ENCODE data around the gene TTC7B. TPM values are rescaled to one million over a fixed set of nuclear protein-coding genes. Genes with fewer than 3 reads are reported as not detected.

The TTC7B gene
- polyA plus RNA-seq, 1 donor from 2014 or later, result 19.9 TPM

GRCh38 chr14:90831821-90832220 is 15.6 kb upstream of the TTC7B start:
- Histone ChIP-seq H4K20me1 (ENCODE audit: insufficient read depth) (no peaks in the 10 kb centered on the region), H3K27ac (ENCODE audit: low read length) (no peak overlapping the region), H3K9me2 (ENCODE audit: insufficient read depth, low read length) (no peaks in the 10 kb centered on the region), H3K79me2 (replicated peaks; ENCODE audit: insufficient read depth, low read length) (no peaks in the 10 kb centered on the region), H3K4me3 (ENCODE audit: low read length) (no peak overlapping the region), H3K9me3 (ENCODE audit: low read length) (no peaks in the 10 kb centered on the region), H3F3A (ENCODE audit: insufficient read depth, low read length, poor library complexity, severe bottlenecking) (no peaks in the 10 kb centered on the region), H3K9ac (ENCODE audit: low read length) (no peak overlapping the region), H3K36me3 (ENCODE audit: insufficient read depth, low read length) (no peaks in the 10 kb centered on the region), H2AFZ (ENCODE audit: low read depth, low read length) (no peak overlapping the region), H3K4me2 (ENCODE audit: low read length) (no peak overlapping the region), H3K27me3 (ENCODE audit: insufficient read depth, low read depth, low read length) (no peaks in the 10 kb centered on the region)
- TF ChIP-seq MXI1 (conservative IDR thresholded peaks at IDR 0.05; ENCODE audit: poor library complexity, severe bottlenecking) (no peak), EP300 (conservative IDR thresholded peaks at IDR 0.05; ENCODE audit: poor library complexity, severe bottlenecking) (no peak)

- Histone ChIP-seq H3K27ac (ENCODE audit: low read length) (no peak overlapping the region), H3F3A (ENCODE audit: insufficient read depth, low read length, poor library complexity, severe bottlenecking) (no peaks in the 10 kb centered on the region), H3K9me3 (ENCODE audit: low read length) (no peaks in the 10 kb centered on the region), H3K4me3 (ENCODE audit: low read length) (no peak overlapping the region), H4K20me1 (ENCODE audit: insufficient read depth) (no peaks in the 10 kb centered on the region), H3K27me3 (ENCODE audit: insufficient read depth, low read depth, low read length) (no peaks in the 10 kb centered on the region), H3K9me2 (ENCODE audit: insufficient read depth, low read length) (no peaks in the 10 kb centered on the region), H3K4me2 (ENCODE audit: low read length) (no peak overlapping the region), H3K36me3 (ENCODE audit: insufficient read depth, low read length) (no peaks in the 10 kb centered on the region), H3K9ac (ENCODE audit: low read length) (no peak overlapping the region), H2AFZ (ENCODE audit: low read depth, low read length) (no peak overlapping the region), H3K79me2 (replicated peaks; ENCODE audit: insufficient read depth, low read length) (no peaks in the 10 kb centered on the region)
- TF ChIP-seq TAF1 (IDR thresholded peaks at IDR 0.05; ENCODE audit: low read depth), result no peak
Observed at GRCh38 chr14:90830931-90831701, 14.9 kb upstream of the TTC7B start.

GRCh38 chr14:90829677-90830076 is 13.4 kb upstream of the TTC7B start:
- Histone ChIP-seq H3K36me3 (ENCODE audit: insufficient read depth, low read length) (no peaks in the 10 kb centered on the region), H3K9me2 (ENCODE audit: insufficient read depth, low read length) (no peaks in the 10 kb centered on the region), H3F3A (ENCODE audit: insufficient read depth, low read length, poor library complexity, severe bottlenecking) (no peaks in the 10 kb centered on the region), H3K4me2 (ENCODE audit: low read length) (no peak overlapping the region), H3K9ac (ENCODE audit: low read length) (no peak overlapping the region), H3K4me3 (ENCODE audit: low read length) (no peak overlapping the region), H3K79me2 (replicated peaks; ENCODE audit: insufficient read depth, low read length) (no peaks in the 10 kb centered on the region), H3K27me3 (ENCODE audit: insufficient read depth, low read depth, low read length) (no peaks in the 10 kb centered on the region), H4K20me1 (ENCODE audit: insufficient read depth) (no peaks in the 10 kb centered on the region), H2AFZ (ENCODE audit: low read depth, low read length) (no peak overlapping the region), H3K9me3 (ENCODE audit: low read length) (no peaks in the 10 kb centered on the region), H3K27ac (ENCODE audit: low read length) (no peak overlapping the region)
- TF ChIP-seq MXI1 (conservative IDR thresholded peaks at IDR 0.05; ENCODE audit: poor library complexity, severe bottlenecking) (no peak), TAF1 (IDR thresholded peaks at IDR 0.05; ENCODE audit: low read depth) (no peak), SMC3 (conservative IDR thresholded peaks at IDR 0.05; ENCODE audit: poor library complexity) (no peak), RAD21 (conservative IDR thresholded peaks at IDR 0.05) (no peak)

- no peak for TF ChIP-seq POLR2AphosphoS5 (IDR thresholded peaks at IDR 0.05)
- no peak for TF ChIP-seq MXI1 (conservative IDR thresholded peaks at IDR 0.05; ENCODE audit: poor library complexity, severe bottlenecking)
- no peak for TF ChIP-seq CTCF (IDR thresholded peaks at IDR 0.05; ENCODE audit: poor library complexity, severe bottlenecking)
- no peak for TF ChIP-seq EP300 (conservative IDR thresholded peaks at IDR 0.05; ENCODE audit: poor library complexity, severe bottlenecking)
- TF ChIP-seq RAD21 (conservative IDR thresholded peaks at IDR 0.05), result no peak
- no peak for TF ChIP-seq EZH2 (IDR thresholded peaks at IDR 0.05; ENCODE audit: borderline replicate concordance, insufficient read depth, low read length, poor library complexity, severe bottlenecking)
- TF ChIP-seq TAF1 (IDR thresholded peaks at IDR 0.05; ENCODE audit: low read depth), result no peak
- no peak for TF ChIP-seq REST (IDR thresholded peaks at IDR 0.05; ENCODE audit: borderline replicate concordance)
- TF ChIP-seq SMC3 (conservative IDR thresholded peaks at IDR 0.05; ENCODE audit: poor library complexity), result no peak
- no peak overlapping the region for H3K27ac ChIP-seq (ENCODE audit: low read length)
- peak overlapping the region; percentile 56 for H3K4me2 ChIP-seq (ENCODE audit: low read length)
- no peaks in the 10 kb centered on the region for H3F3A ChIP-seq (ENCODE audit: insufficient read depth, low read length, poor library complexity, severe bottlenecking)
- no peaks in the 10 kb centered on the region for H3K9me2 ChIP-seq (ENCODE audit: insufficient read depth, low read length)
- H3K9me3 ChIP-seq (ENCODE audit: low read length), result no peaks in the 10 kb centered on the region
- no peaks in the 10 kb centered on the region for H3K79me2 ChIP-seq (replicated peaks; ENCODE audit: insufficient read depth, low read length)
- peak overlapping the region; percentile 63 for H3K4me3 ChIP-seq (ENCODE audit: low read length)
- peak overlapping the region; percentile 61 for H2AFZ ChIP-seq (ENCODE audit: low read depth, low read length)
- H4K20me1 ChIP-seq (ENCODE audit: insufficient read depth), result no peaks in the 10 kb centered on the region
- peak overlapping the region; percentile 59 for H3K9ac ChIP-seq (ENCODE audit: low read length)
- no peaks in the 10 kb centered on the region for H3K27me3 ChIP-seq (ENCODE audit: insufficient read depth, low read depth, low read length)
- H3K36me3 ChIP-seq (ENCODE audit: insufficient read depth, low read length), result no peaks in the 10 kb centered on the region
Observed at GRCh38 chr14:90828642-90829487, 12.6 kb upstream of the TTC7B start.
